HCT116 (cell line): ENCODE data around the gene HNF1B. TPM values are rescaled to one million over a fixed set of nuclear protein-coding genes. Genes with fewer than 3 reads are reported as not detected.

Experiments
- ATAC-seq: fragments of 200-7000 bp; cut with Tn5 transposase; 2 replicates; pipeline ENCODE4 v1.9.1; 2020; ENCODE audit warnings: mild to moderate bottlenecking, moderate library complexity
- BruUV-seq: library from RNA; stranded (reverse); fragments of 400-500 nt; replicated peaks from 2 replicates; lab custom pipeline; 2021; lab: Mats Ljungman, UMichigan
- CTCF ChIA-PET: fragments of 300-600 bp; sonication (Branson Sonifier 250); formaldehyde crosslinking; loops from one replicate; lab custom pipeline; 2021; ENCODE audit warnings: antibody characterized with exemption; lab: Charles Lee
- POLR2A ChIA-PET: fragments of 300-600, 350-600 bp; sonication (Branson Sonifier 250); formaldehyde crosslinking; loops from one replicate; lab custom pipeline; 2021; ENCODE audit warnings: antibody characterized with exemption; lab: Charles Lee
- RAD21 ChIA-PET, 2 experiments: fragments of 300-600 bp; sonication (Branson Sonifier 250); formaldehyde crosslinking; loops; one replicate each; lab custom pipeline; 2023; ENCODE audit warnings: low total read pairs in 2 of 2; ENCODE audit not compliant: uncharacterized antibody in 2 of 2, unreplicated experiment in 2 of 2, low non-redundant PET in 1 of 2; lab: Charles Lee
- DNase-seq: peaks from one replicate; pipeline ENCODE4 v3.0.0-alpha.2; 2010; ENCODE audit warnings: low read depth, low spot score
- H2AFZ ChIP-seq: fragments of 200-600 bp; shearing (Covaris generic), sonication (generic); 2 replicates; pipeline ENCODE4 v1.6.1; 2017; ENCODE audit warnings: low read depth, mixed run types, mixed read lengths, antibody characterized with exemption, low read length; ENCODE audit not compliant: poor library complexity, severe bottlenecking
- H3K27ac ChIP-seq: 2 replicates; pipeline ENCODE4 v1.5.1; 2012; ENCODE audit warnings: low read depth, low read length
- H3K27me3 ChIP-seq: fragments of 200-600 bp; sonication (generic); 2 replicates; pipeline ENCODE4 v1.6.1; 2016; ENCODE audit warnings: mixed run types, low read length, mixed read lengths; ENCODE audit not compliant: insufficient read depth
- H3K36me3 ChIP-seq, 2 experiments: fragments of 200-500 bp in 1 of 2; fragments of 200-600 bp in 1 of 2; sonication (Bioruptor generic) in 1 of 2; sonication (generic) in 1 of 2; 2 replicates each; pipeline versions ENCODE4 v1.5.1 to v1.6.1; 2014 to 2016; ENCODE audit warnings: low read length in 2 of 2, inconsistent platforms in 1 of 2, mixed read lengths in 1 of 2, mixed run types in 1 of 2; ENCODE audit not compliant: insufficient read depth in 2 of 2, control insufficient read depth in 1 of 2
- H3K4me1 ChIP-seq, 2 experiments: fragments of 200-600 bp in 1 of 2; sonication (generic) in 1 of 2; 2 replicates each; pipeline versions ENCODE4 v1.5.1 to v1.6.1; 2012 to 2017; ENCODE audit warnings: low read length in 2 of 2, inconsistent platforms in 1 of 2, mild to moderate bottlenecking in 1 of 2, mixed read lengths in 1 of 2, mixed run types in 1 of 2, moderate library complexity in 1 of 2; ENCODE audit not compliant: insufficient read depth in 2 of 2, control insufficient read depth in 1 of 2
- H3K4me2 ChIP-seq: fragments of 200-600 bp; sonication (generic); 2 replicates; pipeline ENCODE4 v1.6.1; 2017; ENCODE audit warnings: mixed run types, low read length, mixed read lengths
- H3K4me3 ChIP-seq, 2 experiments: fragments of 200-600 bp in 1 of 2; sonication (generic) in 1 of 2; replicated peaks in 1 of 2; 2 replicates each; pipeline ENCODE4 v1.5.1; 2011 to 2016; ENCODE audit warnings: low read length in 2 of 2, control low read depth in 1 of 2, low read depth in 1 of 2, mild to moderate bottlenecking in 1 of 2, mixed read lengths in 1 of 2, mixed run types in 1 of 2
- H3K79me2 ChIP-seq: fragments of 200-600 bp; sonication (generic); 2 replicates; pipeline ENCODE4 v1.6.1; 2017; ENCODE audit warnings: mild to moderate bottlenecking, mixed run types, low read length, moderate library complexity, mixed read lengths; ENCODE audit not compliant: insufficient read depth
- H3K9ac ChIP-seq: fragments of 200-600 bp; sonication (generic); 2 replicates; pipeline ENCODE4 v1.6.1; 2016; ENCODE audit warnings: low read length, mixed read lengths
- H3K9me2 ChIP-seq: fragments of 200-600 bp; sonication (generic), shearing (Covaris generic); 2 replicates; pipeline ENCODE4 v1.6.1; 2017; ENCODE audit warnings: mixed run types, mild to moderate bottlenecking, moderate library complexity; ENCODE audit not compliant: insufficient read depth
- H3K9me3 ChIP-seq, 2 experiments: fragments of 200-500 bp in 1 of 2; fragments of 200-600 bp in 1 of 2; sonication (Bioruptor generic) in 1 of 2; sonication (generic) in 1 of 2; 2 replicates each; pipeline ENCODE4 v1.6.1; 2014 to 2017; ENCODE audit warnings: low read length in 2 of 2, mixed read lengths in 2 of 2, inconsistent platforms in 1 of 2, low read depth in 1 of 2, mild to moderate bottlenecking in 1 of 2, mixed run types in 1 of 2, moderate library complexity in 1 of 2; ENCODE audit not compliant: control insufficient read depth in 1 of 2, insufficient read depth in 1 of 2
- H4K20me1 ChIP-seq: fragments of 200-600 bp; sonication (generic), shearing (Covaris generic); 2 replicates; pipeline ENCODE4 v1.6.1; 2017; ENCODE audit warnings: mixed run types, mild to moderate bottlenecking, moderate library complexity; ENCODE audit not compliant: insufficient read depth
- ATF3 ChIP-seq: IDR thresholded peaks from 2 replicates; pipeline ENCODE4 v1.6.1; 2012
- CEBPB ChIP-seq: IDR thresholded peaks from 2 replicates; pipeline ENCODE4 v1.6.1; 2012; ENCODE audit warnings: low read depth
- EGR1 ChIP-seq: IDR thresholded peaks from 2 replicates; pipeline ENCODE4 v1.6.1; 2012; ENCODE audit warnings: low read depth
- RAD21 ChIP-seq: IDR thresholded peaks from 2 replicates; pipeline ENCODE4 v1.6.1; 2012; ENCODE audit warnings: low read depth, mild to moderate bottlenecking
- SIN3A ChIP-seq: IDR thresholded peaks from 2 replicates; pipeline ENCODE4 v1.6.1; 2012; ENCODE audit warnings: low read depth
- SP1 ChIP-seq: IDR thresholded peaks from 2 replicates; pipeline ENCODE4 v1.6.1; 2012; ENCODE audit warnings: low read depth
- TCF7L2 ChIP-seq: IDR thresholded peaks from 2 replicates; pipeline ENCODE4 v1.7.0; 2011; ENCODE audit warnings: borderline replicate concordance, inconsistent platforms; ENCODE audit not compliant: insufficient read depth, insufficient read length; ENCODE audit errors: extremely low read depth
- ZBTB33 ChIP-seq: IDR thresholded peaks from 2 replicates; pipeline ENCODE4 v1.6.1; 2011; ENCODE audit warnings: mild to moderate bottlenecking, low read length, moderate library complexity; ENCODE audit not compliant: insufficient replicate concordance; ENCODE audit errors: extremely low read depth
- intact Hi-C: fragments of 100-400 bp; cut with micrococcal nuclease; formaldehyde crosslinking; loops from 2 replicates; pipeline ENCODE4 v1.10.0; 2022
- total RNA-seq: library from RNA; stranded (reverse); gene quantifications from one replicate; pipeline ENCODE4 v1.2.1, GENCODE V29; 2021; ENCODE audit not compliant: unreplicated experiment
- TF ChIP-seq, protein P1 (sequence below): IDR thresholded peaks from 2 replicates; pipeline ENCODE4 v1.6.1; 2012

Gene HNF1B
- total RNA-seq, 1 experiment from 2014 or later: 3.6 TPM

DNA sequence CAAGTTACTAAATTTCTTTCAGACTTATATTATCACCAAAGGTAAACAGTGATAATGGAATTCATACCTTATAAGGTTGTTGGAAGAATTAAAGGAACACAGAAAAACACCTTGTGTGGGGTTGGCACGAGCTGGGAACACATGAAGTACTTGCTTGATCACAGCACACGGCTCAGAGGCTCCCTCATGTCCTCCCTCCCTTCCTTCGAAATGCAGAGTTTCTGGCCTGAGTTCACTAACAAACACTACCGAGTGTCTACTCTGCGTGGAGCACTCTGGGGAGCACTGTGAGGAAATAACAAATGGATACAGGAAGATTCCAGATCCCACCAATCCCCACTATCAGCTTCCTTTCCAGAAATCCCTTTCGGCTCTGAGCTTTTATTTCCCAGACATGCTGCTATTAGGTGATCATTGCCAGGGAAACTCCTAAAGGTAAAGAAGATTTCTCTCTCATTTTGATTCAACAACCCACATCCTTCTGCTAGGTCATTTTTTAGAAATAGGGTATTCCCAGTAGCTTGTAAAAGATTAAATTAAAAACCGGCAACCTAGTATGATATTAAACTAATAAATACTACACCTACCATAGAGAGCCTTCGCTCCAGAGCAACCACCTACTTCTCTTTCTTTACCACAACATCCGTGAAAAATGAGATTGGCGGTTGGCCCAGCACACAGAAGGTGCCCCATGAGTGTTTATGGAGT is 6.1 kb upstream of the HNF1B start:
- TF ChIP-seq ZBTB33 (no peak), CEBPB (no peak), RAD21 (no peak), SP1 (no peak), SIN3A (no peak), TCF7L2 (no peak), ATF3 (no peak), EGR1 (no peak)
- TF ChIP-seq, protein P1, sequence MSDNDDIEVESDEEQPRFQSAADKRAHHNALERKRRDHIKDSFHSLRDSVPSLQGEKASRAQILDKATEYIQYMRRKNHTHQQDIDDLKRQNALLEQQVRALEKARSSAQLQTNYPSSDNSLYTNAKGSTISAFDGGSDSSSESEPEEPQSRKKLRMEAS: no peak
- TF ChIP-seq, all 23 proteins: peak for 0
- Histone ChIP-seq H3K79me2 (no peaks in the 10 kb centered on the region), H3K4me2 (no peak overlapping the region), H2AFZ (no peak overlapping the region), H3K9me2 (no peaks in the 10 kb centered on the region), H3K36me3 (no peaks in the 10 kb centered on the region), H3K9me3 (no peaks in the 10 kb centered on the region), H3K4me3 (no peak overlapping the region), H4K20me1 (no peaks in the 10 kb centered on the region), H3K4me1 (no peaks in the 10 kb centered on the region; a peak in 1 of 4 replicates), H3K27me3 (no peaks in the 10 kb centered on the region), H3K27ac (no peak overlapping the region), H3K9ac (no peak overlapping the region)
- ChIA-PET CTCF (interaction anchor here (1.5 kb wide), 1 partner anchor 65 kb away, joined by 4 read pairs; no protein-coding TSS in a partner anchor), RAD21 (no interaction called here), POLR2A (interaction anchor here (1.0 kb wide), 1 partner anchor 11 kb away, joined by 3 read pairs; no protein-coding TSS in a partner anchor)
- BruUV-seq: no TSS peak
- ATAC-seq: no peak
- intact Hi-C loops: loop anchor here (5.0 kb wide), 1 partner anchor 34 kb away; no protein-coding TSS in a partner anchor
- DNase-seq: no peak
